HG03354 (cell line): ENCODE data around the gene ESF1.
A peak's percentile ranks its signal among the peaks of the same experiment; 100 is the strongest.
"Not testable (repeated sequence)": the region's sequence is repeated elsewhere in the genome, so short reads cannot be mapped to it uniquely, and the experiment has no call there.

Experiments
- ATAC-seq: cut with Tn5 transposase; IDR thresholded peaks from one replicate; pipeline ENCODE4 v1.9.1; 2021; ENCODE audit warnings: mild to moderate bottlenecking; ENCODE audit not compliant: unreplicated experiment, poor library complexity, severe bottlenecking

ESF1 gene

DNA sequence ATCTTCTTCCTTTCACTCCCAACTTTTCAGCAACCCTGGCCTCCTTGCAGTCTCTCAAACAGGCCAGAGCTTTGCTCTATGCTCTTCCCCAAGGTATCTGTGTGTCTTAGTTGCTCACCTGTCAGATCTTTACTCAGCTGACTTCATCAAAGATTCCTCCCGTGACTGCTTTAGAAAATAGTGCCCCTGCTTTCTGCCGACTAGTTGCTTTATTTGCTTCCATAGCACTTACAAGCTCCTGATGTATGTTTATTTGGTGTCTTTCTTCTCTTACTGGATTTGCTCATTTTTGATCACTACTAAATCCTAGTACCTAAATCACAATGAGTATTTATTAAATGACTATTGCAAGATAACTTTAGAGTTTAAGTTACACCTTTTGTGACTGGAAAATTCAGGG, 6.0 kb upstream of the ESF1 start:
- ATAC-seq: no peak

DNA sequence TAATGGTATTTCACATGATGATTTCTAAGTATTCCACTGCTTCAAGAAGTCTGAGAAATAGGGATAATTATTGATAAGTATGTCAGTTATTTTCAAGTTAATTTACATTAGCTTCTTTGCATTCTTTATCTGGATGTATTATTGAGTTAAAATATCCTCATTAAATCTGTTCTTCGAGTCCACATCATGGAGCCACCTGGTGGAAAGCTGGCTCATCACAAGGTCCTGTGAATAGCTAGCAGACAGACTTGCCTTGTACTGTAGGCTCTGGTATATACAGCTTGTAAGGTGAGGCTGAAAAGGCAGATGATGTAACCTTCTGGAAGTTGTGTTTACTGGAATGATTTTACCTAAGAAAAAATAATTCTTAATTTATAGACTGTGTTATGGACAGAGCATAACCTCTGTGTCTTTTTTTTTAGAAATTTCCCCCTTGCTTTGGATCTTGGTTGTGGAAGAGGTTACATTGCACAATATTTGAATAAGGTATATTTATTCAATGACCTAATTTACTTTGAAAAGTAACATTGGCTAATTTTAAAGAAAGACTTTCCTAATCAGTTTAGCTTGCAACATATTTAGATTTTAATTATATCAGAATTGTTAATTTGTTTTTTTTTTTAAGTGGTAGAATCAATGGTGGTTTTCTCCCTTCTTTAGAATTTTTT, 3.6 kb upstream of the ESF1 start:
- peak; percentile 32 for ATAC-seq

DNA sequence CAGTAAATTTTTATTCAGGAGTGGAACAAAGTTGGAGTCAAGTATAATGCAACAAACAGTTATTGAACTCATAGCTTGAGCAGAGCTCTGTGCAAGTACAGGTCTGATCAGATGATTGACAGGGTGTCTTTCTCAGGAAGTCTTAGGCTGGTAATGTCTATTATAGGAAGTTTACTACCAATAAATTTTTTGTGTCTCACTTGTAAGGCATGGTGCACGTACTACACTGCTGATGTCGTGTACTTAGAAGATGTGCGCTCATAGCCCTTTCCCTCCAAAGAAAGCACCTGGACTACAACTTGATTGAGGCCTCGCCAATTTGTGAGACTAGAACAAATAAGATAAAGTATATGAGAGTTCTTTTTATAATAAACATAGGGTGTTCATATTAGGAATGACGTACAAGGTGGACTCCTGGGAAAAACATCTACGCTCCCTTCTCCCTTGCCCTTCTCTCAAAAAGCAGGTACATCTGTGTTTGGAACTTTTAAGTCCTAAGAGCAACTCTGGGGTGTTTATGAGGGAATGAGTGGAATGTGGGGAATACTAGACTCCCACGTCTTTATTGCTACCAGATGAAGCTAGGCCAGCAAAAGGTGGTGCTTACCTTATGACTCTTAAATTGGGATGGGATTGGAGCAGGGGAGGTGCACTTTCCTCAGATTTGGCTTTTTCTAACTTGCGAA, 1.6 kb upstream of the ESF1 start:
- ATAC-seq: no peak

DNA sequence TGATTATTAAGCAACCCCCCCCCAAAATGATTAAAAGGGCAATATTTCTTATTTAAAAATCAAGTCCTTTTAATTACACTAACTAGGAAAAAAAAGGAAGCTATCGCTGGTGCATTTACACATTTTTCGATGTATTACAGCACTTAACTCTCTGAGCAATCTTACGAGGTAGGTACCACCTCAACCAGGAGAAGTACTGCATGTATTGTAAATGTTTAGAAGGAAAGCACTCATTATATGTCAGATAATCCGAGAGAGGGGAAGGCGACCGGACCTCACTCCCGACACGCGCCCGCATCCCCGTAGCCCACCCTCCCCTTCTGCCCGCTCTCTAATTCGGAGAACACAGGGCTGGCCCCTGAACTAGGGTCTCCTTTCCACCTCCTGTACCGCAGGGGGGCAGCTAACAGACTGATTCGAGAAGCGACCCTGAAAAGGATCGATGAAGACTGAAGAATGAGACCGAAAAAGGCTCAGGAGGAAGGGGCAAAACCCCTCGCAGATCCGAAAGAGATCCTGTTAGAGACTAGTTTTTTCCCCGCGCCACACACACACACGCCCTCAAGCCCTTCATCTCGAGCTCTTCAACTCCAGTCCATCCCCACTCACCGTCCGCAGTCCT, 337 bp downstream of the ESF1 start:
- ATAC-seq: peak; percentile 17

DNA sequence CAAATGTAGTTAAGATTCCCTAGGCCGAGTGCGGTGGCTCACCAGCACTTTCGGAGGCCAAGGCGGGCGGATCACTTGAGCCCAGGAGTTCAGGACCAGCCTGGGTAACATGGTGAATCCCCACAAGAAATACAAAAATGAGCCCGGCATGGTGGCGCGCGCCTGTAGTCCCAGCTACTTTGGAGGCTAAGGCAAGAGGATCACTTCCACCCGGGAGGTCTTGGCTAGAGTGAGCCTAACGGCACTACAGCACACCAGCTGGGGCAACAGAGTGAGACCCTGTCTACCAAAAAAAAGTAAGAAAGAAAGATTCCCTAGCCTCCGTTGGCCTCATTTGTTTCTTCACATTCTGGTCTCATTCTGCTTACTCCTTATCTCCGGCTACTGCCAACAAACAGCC, 1.2 kb downstream of the ESF1 start:
- no peak for ATAC-seq

DNA sequence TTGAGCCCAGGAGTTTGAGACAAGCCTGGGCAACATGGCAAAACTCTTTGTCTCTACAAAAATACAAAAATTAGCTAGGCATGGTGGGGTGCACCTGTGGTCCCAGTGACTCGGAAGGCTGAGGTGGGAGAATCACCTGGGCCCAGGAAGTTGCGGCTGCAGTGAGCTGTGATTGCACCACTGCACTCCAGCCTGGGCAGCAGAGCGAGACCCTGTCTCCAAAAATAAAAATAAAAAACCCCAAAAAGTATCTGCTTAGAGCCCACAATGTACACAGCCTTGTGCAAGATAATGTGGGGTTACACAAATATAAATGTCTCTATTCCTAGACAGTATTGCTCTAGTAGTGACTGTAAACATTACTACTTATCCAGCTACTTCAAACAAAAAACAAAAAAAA, 5.9 kb downstream of the ESF1 start:
- ATAC-seq: peak; percentile 47

DNA sequence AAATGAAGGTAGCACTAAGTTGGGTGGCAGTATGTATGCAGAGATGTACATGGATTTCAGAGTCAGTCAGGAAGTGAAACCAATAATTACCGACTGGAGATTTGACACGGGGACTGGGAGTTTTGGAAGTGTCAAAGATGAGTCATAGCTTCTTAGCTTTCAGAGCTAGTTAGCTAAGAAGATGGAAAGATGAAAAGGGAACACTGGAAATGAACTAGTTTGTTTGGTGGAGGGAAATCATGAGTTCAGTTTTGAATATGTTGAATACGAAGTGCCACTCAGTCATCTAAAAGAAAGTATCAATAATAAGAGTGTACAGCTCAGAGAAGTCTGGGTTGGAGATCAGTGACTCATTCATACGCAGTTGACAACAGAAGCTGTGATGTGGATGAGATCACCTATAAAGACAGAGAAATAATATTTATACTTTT, 7.5 kb downstream of the ESF1 start:
- ATAC-seq: no peak

DNA sequence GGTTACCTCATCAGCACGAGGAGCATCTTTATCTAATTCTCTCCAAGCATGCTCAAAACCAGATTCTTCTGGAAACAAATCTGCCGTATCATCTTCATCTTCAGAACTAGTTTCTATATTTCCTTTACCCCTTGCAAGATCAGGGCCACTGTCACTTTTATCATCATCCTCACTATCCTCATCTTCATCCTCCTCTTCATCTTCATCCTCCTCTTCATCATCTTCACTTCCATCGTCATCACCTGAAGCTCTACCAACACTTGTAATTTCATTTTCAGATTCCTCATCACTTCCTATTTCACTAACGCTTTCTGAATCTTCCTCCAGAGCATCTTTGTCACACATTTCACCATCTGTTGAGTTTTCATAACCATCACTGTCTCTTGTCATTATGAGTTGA, 8.9 kb downstream of the ESF1 start:
- no peak for ATAC-seq

DNA sequence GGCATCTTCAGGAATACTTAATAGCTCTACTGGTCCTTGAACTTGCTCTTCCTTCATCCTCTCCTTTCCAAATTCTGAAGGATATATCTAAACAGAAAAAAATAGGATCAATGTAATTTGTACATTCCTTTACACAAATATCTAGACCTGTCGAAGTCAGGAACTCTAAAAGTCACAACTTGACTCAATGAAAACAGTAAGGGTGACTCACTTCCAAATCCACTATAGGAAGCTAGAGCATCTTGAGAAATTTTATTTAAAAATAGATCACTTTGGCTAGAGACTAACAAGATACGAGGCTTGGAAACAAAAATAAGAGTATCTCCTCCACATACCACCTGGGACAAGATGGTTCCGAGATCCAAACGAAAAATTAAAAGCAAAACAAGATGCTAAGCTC, 12.2 kb downstream of the ESF1 start:
- no peak for ATAC-seq

DNA sequence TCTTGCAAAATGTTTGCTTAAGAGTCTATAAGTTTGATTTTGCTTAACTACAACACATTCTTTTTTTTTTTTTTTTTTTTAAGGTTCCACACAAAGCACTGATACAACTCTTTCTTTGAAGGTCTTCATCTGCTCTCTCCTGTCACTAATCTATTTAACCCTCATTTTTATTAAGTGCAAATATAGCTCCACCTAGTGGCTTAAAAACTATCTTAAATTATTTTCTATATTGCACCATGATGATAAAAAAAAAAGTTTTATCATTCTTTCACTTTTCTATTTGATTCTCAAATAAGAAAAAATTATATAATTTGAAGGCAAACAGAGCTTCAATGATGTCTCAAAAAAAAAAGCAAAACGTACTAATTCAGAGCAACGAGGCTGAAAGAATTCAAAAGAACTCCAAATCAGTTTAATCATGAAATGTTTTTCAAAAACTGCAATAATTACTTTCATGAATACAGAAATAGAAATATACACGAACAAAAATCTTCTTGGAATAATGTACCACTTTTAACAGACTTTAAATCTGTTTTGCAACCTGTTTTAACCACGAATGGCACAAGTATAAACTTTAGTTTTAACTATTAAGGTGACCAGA, 12.8 kb downstream of the ESF1 start:
- ATAC-seq: no peak

DNA sequence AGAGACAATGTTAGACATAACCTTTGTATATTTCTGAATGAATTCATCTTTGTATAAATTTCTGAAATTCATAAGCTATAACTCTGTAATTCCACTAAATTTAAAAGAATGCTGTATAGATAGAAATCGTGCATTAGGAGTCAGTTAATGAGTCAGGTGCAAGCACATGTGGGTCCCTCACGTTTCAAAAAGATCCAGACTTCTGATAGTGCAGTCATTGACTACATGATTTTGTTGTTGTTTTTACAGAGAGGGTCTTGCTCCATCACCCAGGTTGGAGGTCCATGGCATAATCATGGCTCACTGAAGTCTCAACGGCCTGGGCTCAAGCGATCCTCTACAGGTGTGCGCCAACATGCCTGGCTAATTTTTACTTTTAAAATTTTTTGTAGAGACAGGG, 14.6 kb downstream of the ESF1 start:
- no peak for ATAC-seq

DNA sequence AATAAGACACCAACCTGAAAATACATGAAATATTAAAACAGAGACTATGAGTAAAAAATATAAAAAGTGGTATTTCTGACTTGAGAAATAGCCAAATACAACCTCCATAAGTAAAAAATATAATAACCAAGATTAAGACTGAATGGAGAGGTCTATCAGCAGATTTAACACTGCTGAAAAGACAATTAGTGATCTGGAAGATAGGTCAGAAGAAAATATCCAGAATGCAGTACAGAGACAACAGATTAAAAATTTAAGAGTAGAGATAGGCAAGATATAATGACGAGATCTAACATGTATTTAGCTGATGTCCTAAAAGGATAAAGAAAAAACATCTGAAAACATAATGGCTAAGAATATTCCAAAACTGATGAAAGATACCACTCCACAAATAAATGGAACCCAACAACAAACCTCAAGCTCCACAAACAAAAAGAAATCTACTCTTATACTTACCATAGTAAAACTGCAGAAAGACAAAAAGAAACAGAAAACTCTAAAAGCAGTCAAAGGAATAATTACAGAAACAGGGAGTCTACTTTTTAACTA, 18.8 kb downstream of the ESF1 start:
- ATAC-seq: no peak

DNA sequence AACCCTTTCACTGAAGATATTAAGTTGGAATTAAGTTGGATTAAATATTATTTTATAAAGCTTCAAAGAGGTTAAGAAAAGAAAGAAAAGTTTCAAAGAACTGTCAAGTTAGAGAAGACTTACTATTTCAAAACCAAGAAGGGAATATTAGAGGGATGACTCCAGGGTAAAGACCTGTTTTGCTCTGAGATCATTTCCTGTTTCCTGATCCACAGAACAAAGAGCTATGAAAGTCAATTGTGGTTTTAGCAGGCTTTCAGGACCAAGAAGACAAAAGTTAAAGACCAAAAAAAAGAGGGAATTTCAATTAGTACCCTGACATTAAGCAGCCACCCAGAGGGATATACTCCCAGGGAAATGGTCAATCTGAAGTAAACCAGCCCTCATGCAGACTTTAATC, 19.4 kb downstream of the ESF1 start:
- ATAC-seq: no peak

DNA sequence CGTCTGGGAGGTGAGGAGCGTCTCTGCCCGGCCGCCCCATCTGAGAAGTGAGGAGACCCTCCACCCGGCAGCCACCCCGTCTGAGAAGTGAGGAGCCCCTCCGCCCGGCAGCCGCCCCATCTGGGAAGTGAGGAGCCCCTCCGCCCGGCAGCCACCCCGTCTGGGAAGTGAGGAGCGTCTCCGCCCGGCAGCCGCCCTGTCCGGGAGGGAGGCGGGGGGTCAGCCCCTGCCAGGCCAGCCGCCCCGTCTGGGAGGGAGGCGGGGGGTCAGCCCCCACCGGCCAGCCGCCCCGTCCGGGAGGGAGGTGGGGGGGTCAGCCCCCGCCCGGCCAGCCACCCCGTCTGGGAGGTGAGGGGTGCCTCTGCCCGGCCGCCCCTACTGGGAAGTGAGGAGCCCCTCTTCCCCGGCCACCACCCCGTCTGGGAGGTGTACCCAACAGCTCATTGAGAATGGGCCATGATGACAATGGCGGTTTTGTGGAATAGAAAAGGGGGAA, 24.2 kb downstream of the ESF1 start:
- not testable (repeated sequence) for ATAC-seq

DNA sequence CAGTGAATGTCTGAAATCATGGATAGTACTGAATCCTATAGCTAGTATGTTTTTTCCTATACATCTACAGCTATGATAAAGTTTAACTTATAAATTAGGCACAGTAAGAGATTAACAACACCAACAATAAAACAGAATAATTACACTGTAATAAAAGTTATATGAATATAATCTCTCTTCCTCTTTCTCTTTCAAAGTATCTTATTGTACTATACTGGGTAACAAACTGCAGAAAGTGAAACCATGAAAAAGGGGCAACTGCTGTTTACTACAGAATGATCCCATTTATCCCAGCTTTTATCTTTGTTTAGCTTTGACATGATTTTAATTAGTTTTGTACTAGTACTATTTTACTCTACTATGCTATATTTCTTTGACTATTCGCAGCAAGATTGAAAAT, 25.8 kb downstream of the ESF1 start:
- ATAC-seq: no peak

DNA sequence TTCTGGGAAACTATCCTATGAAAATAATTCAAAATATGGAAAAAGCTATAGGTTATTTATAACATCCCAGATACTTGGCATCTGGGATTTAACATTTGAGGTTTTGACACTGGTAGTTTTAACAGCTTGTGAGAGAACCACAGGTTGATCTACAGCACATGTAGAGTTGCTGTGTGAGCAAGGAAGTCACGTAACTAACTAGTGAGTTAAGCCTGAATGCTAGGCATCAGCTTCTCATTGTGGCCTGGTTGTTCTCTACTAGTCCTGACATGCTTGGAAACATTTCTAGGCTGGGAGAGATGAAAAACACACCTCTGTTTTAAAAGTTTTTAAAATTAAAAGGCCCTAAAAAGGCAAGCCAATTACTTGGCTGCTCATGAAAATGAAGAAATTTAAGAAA, 28.2 kb downstream of the ESF1 start:
- no peak for ATAC-seq

DNA sequence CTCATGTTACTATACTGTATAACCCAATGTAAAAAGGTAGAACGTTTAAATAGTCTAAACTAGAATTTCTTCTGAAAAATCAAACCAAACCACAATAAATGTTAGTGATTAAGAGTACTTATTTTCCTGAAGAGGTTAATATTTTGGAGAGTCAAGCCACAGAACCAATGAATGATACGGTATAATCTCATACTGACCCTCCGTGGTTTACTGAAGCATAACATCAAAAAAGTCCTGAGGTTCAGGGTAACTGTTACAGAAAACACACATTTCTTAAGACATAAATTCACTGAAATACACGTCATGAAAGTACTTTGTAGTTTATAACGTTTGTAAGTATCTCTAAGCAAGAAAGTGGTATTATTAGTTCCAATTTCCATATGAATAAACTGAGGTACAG, 28.9 kb downstream of the ESF1 start:
- no peak for ATAC-seq

DNA sequence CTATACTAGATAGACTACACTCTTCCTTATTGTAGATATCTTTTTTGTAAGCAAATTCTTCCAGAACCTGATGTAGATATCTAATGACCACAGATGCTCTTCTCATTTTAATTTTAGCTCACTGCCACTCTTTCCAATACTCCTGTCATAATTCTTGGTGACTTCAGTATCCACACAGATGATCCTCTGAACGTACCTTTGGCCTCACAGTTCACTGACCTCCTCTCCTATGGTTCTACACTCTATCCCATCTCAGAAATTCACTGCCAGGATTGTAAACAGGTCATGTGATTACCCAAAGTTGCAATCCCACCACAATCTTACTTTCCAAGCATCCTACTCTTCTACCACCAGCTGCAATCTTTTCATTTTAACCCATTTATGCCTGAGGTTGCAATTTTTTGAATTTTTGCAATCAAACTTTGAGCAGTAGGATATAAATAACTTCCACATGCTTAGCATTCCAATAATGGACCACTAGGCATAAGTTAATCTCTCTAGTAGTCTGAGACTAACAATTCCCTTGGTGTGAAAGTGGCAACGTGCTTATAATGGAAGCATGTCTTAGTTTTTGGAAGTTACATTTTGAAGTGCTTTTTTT, 31.2 kb downstream of the ESF1 start:
- ATAC-seq: no peak

DNA sequence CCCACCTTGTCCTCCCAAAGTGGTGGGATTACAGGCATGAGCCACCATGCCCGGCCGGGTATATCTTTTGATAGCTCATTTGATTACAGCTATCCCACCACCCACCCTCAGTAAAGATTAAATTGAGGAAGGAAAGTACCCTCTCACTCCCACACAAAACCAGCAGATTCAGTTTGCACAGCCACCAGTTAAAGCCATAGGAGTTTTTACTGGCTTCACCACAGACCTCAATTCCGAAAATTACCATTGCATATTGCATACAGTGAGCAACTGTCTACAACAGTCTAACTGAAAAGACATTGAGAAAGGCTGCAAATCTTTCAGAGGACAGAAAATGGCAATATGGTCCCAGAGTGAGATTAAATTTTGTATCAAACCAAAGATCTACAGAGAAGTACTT, 34.9 kb downstream of the ESF1 start:
- no peak for ATAC-seq

DNA sequence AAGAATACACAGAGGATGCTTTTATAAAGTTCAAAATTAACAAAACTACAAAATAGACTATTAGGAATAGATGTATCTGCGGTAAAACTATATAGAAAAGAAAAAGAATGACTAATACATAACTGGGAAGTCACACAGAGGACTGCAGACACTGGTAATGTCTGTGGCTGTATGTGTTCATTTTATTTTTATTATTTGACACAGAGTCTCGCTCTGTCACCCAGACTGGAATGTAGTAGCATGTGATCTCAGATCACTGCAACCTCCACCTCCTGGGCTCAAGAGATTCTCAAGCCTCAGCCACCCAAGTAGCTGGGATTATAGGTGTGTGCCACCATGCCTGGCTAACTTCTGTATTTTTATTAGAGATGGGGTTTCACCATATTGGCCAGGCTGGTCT, 38.9 kb downstream of the ESF1 start:
- no peak for ATAC-seq
